Endothelial cell of umbilical vein (primary cell): ENCODE data around the gene C12orf42. TPM values are rescaled to one million over a fixed set of nuclear protein-coding genes. Genes with fewer than 3 reads are reported as not detected.

ENCODE experiments used
- BruUV-seq: library from RNA; stranded (reverse); fragments of 400-500 nt; replicated peaks from 2 replicates; lab custom pipeline; 2021; lab: Mats Ljungman, UMichigan
- CTCF ChIA-PET: fragments of 300-600, 350-600 bp; sonication (Branson Sonifier 250); formaldehyde crosslinking; loops from one replicate; lab custom pipeline; 2021; ENCODE audit warnings: antibody characterized with exemption, inconsistent platforms; lab: Charles Lee
- POLR2A ChIA-PET: fragments of 300-600, 350-600 bp; sonication (Branson Sonifier 250); formaldehyde crosslinking; loops from one replicate; lab custom pipeline; 2021; ENCODE audit warnings: antibody characterized with exemption, inconsistent platforms; lab: Charles Lee
- DNase-seq: peaks from one replicate; pipeline ENCODE4 v3.0.0-alpha.2; 2011; ENCODE audit warnings: low read depth, low spot score
- FAIRE-seq: peaks from 2 replicates; lab custom pipeline; 2011; peaks lifted over from hg19 to GRCh38; lab: Jason Lieb, UNC
- H2AFZ ChIP-seq: 2 replicates; pipeline ENCODE4 v1.6.0; 2012; ENCODE audit warnings: low read depth, low read length, control low read depth, inconsistent platforms
- H3K27ac ChIP-seq: 2 replicates; pipeline ENCODE4 v1.5.1; 2011; ENCODE audit warnings: low read depth, mild to moderate bottlenecking, control low read depth, low read length, moderate library complexity; ENCODE audit not compliant: insufficient read depth
- H3K27me3 ChIP-seq, 2 experiments: 2 replicates each; pipeline versions ENCODE4 v1.6.0 to v1.6.1; 2011; ENCODE audit warnings: low read length in 2 of 2, mixed read lengths in 1 of 2; ENCODE audit not compliant: control insufficient read depth in 2 of 2, insufficient read depth in 2 of 2
- H3K36me3 ChIP-seq, 2 experiments: 2 replicates in 1 of 2; 3 replicates in 1 of 2; pipeline ENCODE4 v1.5.1; 2011; ENCODE audit warnings: low read length in 2 of 2, mild to moderate bottlenecking in 1 of 2, moderate library complexity in 1 of 2; ENCODE audit not compliant: control insufficient read depth in 2 of 2, insufficient read depth in 2 of 2; ENCODE audit errors: extremely low read depth in 1 of 2
- H3K4me1 ChIP-seq: 3 replicates; pipeline ENCODE4 v1.5.1; 2011; ENCODE audit warnings: mild to moderate bottlenecking, low read length; ENCODE audit not compliant: control insufficient read depth, insufficient read depth; ENCODE audit errors: extremely low read depth
- H3K4me2 ChIP-seq: 2 replicates; pipeline ENCODE4 v1.6.1; 2011; ENCODE audit warnings: low read length, control low read depth, mixed read lengths; ENCODE audit not compliant: insufficient read depth
- H3K4me3 ChIP-seq, 3 experiments: fragments of 200-600 bp in 1 of 3; sonication (generic), shearing (Covaris generic) in 1 of 3; replicated peaks in 1 of 3; 2 replicates each; pipeline ENCODE4 v1.5.1; 2011 to 2016; ENCODE audit warnings: control low read depth in 3 of 3, low read length in 3 of 3, mild to moderate bottlenecking in 2 of 3, inconsistent platforms in 1 of 3, low read depth in 1 of 3, moderate library complexity in 1 of 3; ENCODE audit not compliant: insufficient read depth in 1 of 3
- H3K79me2 ChIP-seq: 2 replicates; pipeline ENCODE4 v1.6.0; 2012; ENCODE audit warnings: low read length, inconsistent platforms; ENCODE audit not compliant: control insufficient read depth, insufficient read depth
- H3K9ac ChIP-seq: replicated peaks from 2 replicates; pipeline ENCODE3; 2011; ENCODE audit warnings: low read length, control low read depth; ENCODE audit not compliant: insufficient read depth; ENCODE audit errors: extremely low read depth
- H3K9me1 ChIP-seq: replicated peaks from 3 replicates; pipeline ENCODE4 v1.6.0; 2011; ENCODE audit warnings: mild to moderate bottlenecking, low read length; ENCODE audit not compliant: control insufficient read depth, insufficient read depth; ENCODE audit errors: extremely low read depth
- H3K9me3 ChIP-seq: replicated peaks from 2 replicates; pipeline ENCODE4 v1.5.1; 2012; ENCODE audit warnings: low read length, inconsistent platforms; ENCODE audit not compliant: control insufficient read depth, insufficient read depth
- H4K20me1 ChIP-seq: replicated peaks from 2 replicates; pipeline ENCODE3; 2011; ENCODE audit warnings: mild to moderate bottlenecking, low read length; ENCODE audit not compliant: control insufficient read depth, insufficient read depth; ENCODE audit errors: extremely low read depth
- CTCF ChIP-seq, 2 donors: IDR thresholded peaks; 1 replicate in 1 of 2; 2 replicates in 1 of 2; pipeline ENCODE4 v1.5.1; 2011; ENCODE audit warnings: low read length in 2 of 2, mild to moderate bottlenecking in 2 of 2, moderate library complexity in 2 of 2, control low read depth in 1 of 2, inconsistent platforms in 1 of 2, low read depth in 1 of 2; ENCODE audit not compliant: insufficient read depth in 1 of 2; ENCODE audit errors: extremely low read depth in 1 of 2
- EZH2 ChIP-seq: IDR thresholded peaks from 2 replicates; pipeline ENCODE4 v1.6.1; 2012; ENCODE audit warnings: borderline replicate concordance, low read depth, mild to moderate bottlenecking, moderate library complexity, low read length, inconsistent platforms; ENCODE audit not compliant: severe bottlenecking
- FOS ChIP-seq: IDR thresholded peaks from 2 replicates; pipeline ENCODE4 v1.6.1; 2011; ENCODE audit warnings: mild to moderate bottlenecking, low read length, moderate library complexity, borderline replicate concordance; ENCODE audit not compliant: insufficient read depth
- GATA2 ChIP-seq: IDR thresholded peaks from 2 replicates; pipeline ENCODE4 v1.7.0; 2011; ENCODE audit warnings: low read depth, mild to moderate bottlenecking, moderate library complexity, mixed read lengths, low read length; ENCODE audit not compliant: insufficient read length, insufficient read depth
- JUN ChIP-seq: IDR thresholded peaks from 2 replicates; pipeline ENCODE4 v1.6.1; 2011; ENCODE audit warnings: borderline replicate concordance, low read depth; ENCODE audit not compliant: insufficient read length, insufficient read depth
- MYC ChIP-seq: IDR thresholded peaks from one replicate; pipeline ENCODE4 v1.6.1; 2011; ENCODE audit warnings: mild to moderate bottlenecking, low read depth, low read length
- POLR2A ChIP-seq: IDR thresholded peaks from 2 replicates; pipeline ENCODE4 v1.6.1; 2012; ENCODE audit warnings: low read depth, mild to moderate bottlenecking, control low read depth, low read length
- POLR2AphosphoS5 ChIP-seq: IDR thresholded peaks from 2 replicates; pipeline ENCODE4 v1.6.1; 2012; ENCODE audit warnings: low read depth, mild to moderate bottlenecking, control low read depth, low read length, moderate library complexity; ENCODE audit not compliant: insufficient read depth
- dilution Hi-C: fragments of 300-500 bp; cut with MboI; formaldehyde crosslinking; loops from one replicate; pipeline ENCODE4 v1.15.0; 2019; ENCODE audit warnings: low sequenced_read_pairs; ENCODE audit not compliant: extremely low pct_ligation_motif_present
- intact Hi-C: fragments of 100-400 bp; cut with micrococcal nuclease; formaldehyde crosslinking; loops from one replicate; pipeline ENCODE4 v1.10.0; 2022
- polyA plus RNA-seq, 4 experiments: library from polyadenylated mRNA; depleted of rRNA in 3 of 4; stranded (reverse) in 3 of 4; unstranded in 1 of 4; fragments of >200 nt; gene quantifications; 2 replicates each; pipeline versions ENCODE4 v1.2.1 to v1.2.3, GENCODE V29; 2011 to 2012; ENCODE audit warnings: missing spikeins in 1 of 4
- total RNA-seq: library from RNA; stranded (reverse); gene quantifications from 2 replicates; pipeline ENCODE4 v1.2.3, GENCODE V29; 2021
- TF ChIP-seq, protein P1 (sequence below): IDR thresholded peaks from 2 replicates; pipeline ENCODE4 v1.6.1; 2011; ENCODE audit not compliant: insufficient read depth, insufficient read length

The C12orf42 gene
- total and polyA plus RNA-seq, 2 donors (not counting 3 experiments of a cell fraction or from before 2014, with no cell fraction given): not detected

DNA sequence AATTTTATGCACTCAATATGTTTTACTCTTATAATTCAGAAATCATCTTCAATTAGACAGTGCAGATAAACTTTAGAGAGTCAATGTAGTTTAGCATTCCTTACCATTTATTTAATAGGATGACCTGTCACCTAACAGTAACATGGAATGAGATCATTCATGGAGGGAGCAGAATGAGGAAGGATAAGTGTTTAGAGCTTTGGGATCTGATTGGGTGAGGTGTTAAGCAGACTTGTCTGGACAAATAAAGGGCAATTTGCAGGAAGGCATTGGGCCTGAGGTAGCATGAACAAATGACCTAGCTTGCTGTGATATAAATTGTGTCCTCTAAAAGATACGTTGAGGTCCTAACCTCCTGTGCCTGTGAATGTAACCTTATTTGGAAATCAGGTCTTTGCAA is 187.4 kb downstream of the C12orf42 start:
- ChIA-PET CTCF (no interaction called here), POLR2A (no interaction called here)
- Histone ChIP-seq H3K9me1 (no peaks in the 10 kb centered on the region), H3K4me1 (no peaks in the 10 kb centered on the region), H3K79me2 (no peaks in the 10 kb centered on the region), H3K9me3 (peaks cover 2% of the 10 kb centered on the region), H3K36me3 (no peaks in the 10 kb centered on the region), H3K27ac (no peak overlapping the region), H2AFZ (no peak overlapping the region), H3K27me3 (no peaks in the 10 kb centered on the region), H4K20me1 (no peaks in the 10 kb centered on the region), H3K9ac (no peak overlapping the region), H3K4me2 (no peak overlapping the region), H3K4me3 (no peak overlapping the region)
- dilution Hi-C loops: no loop called here
- no TSS peak for BruUV-seq
- no peak for TF ChIP-seq CTCF (IDR thresholded peaks at IDR 0.05; ENCODE audit: extremely low read depth in 1 of 2, insufficient read depth in 1 of 2, low read depth in 1 of 2, low read length in 2 of 2)
- no peak for TF ChIP-seq EZH2
- TF ChIP-seq JUN: no peak
- TF ChIP-seq POLR2AphosphoS5: no peak
- TF ChIP-seq FOS: no peak
- no peak for TF ChIP-seq POLR2A
- TF ChIP-seq, protein P1, sequence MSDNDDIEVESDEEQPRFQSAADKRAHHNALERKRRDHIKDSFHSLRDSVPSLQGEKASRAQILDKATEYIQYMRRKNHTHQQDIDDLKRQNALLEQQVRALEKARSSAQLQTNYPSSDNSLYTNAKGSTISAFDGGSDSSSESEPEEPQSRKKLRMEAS: no peak
- no peak for TF ChIP-seq GATA2
- no peak for TF ChIP-seq MYC
- FAIRE-seq (no peak), DNase-seq (no peak)
- intact Hi-C loops: no loop called here
